Measurements from ENCODE around the gene MOSPD2.

GRCh38 chrX:14948691-14949090 lies 75.5 kb downstream of the MOSPD2 start:
- no peak for TF ChIP-seq EZH2phosphoT487 (IDR thresholded peaks at IDR 0.05; ENCODE audit: low read depth, severe bottlenecking, unreplicated experiment)
- no peak for TF ChIP-seq CTCF (IDR thresholded peaks at IDR 0.05; ENCODE audit: poor library complexity)
- TF ChIP-seq EZH2 (IDR thresholded peaks at IDR 0.05; ENCODE audit: borderline replicate concordance), result no peak
